Measurements from ENCODE around the gene ATP2A2.

DNA sequence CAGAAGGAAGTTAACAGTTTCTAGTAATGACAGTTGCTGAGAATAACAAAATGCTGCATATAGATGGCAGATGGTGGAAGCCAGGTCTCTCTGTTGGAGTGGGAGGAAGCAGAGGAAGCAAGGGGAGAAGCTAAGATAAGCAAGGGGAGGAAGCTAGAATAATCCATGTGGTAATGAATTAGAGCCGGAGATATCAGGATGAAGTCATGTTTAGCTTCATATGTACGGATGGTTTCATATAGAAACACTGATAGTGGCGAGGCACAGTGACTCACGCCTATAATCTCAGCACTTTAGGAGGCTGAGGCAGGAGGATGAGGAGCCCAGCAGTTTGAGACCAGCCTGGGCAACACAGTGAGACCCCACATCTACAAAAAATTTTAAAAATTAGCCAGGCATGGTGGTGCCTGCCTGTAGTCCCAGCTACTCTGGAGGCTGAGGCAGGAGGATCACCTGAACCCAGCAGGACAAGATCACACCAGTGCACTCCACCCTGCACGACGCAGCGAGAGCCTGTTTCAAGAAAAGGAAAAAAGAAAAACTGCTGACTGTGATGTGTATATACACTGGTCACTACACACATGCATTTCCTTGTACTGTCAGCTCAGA, 73.2 kb downstream of the ATP2A2 start:
- TF ChIP-seq ZNF274 (IDR thresholded peaks at IDR 0.05; ENCODE audit: borderline replicate concordance, extremely low read depth, low read length) (no peak), GABPA (IDR thresholded peaks at IDR 0.05; ENCODE audit: borderline replicate concordance, insufficient read depth, low read length) (no peak)
- TF ChIP-seq, protein P1, sequence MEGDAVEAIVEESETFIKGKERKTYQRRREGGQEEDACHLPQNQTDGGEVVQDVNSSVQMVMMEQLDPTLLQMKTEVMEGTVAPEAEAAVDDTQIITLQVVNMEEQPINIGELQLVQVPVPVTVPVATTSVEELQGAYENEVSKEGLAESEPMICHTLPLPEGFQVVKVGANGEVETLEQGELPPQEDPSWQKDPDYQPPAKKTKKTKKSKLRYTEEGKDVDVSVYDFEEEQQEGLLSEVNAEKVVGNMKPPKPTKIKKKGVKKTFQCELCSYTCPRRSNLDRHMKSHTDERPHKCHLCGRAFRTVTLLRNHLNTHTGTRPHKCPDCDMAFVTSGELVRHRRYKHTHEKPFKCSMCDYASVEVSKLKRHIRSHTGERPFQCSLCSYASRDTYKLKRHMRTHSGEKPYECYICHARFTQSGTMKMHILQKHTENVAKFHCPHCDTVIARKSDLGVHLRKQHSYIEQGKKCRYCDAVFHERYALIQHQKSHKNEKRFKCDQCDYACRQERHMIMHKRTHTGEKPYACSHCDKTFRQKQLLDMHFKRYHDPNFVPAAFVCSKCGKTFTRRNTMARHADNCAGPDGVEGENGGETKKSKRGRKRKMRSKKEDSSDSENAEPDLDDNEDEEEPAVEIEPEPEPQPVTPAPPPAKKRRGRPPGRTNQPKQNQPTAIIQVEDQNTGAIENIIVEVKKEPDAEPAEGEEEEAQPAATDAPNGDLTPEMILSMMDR (IDR thresholded peaks at IDR 0.05; ENCODE audit: control extremely low read depth in 1 of 3, insufficient read depth in 1 of 3, low read depth in 1 of 3, low read length in 3 of 3) = no peak
